WTC11 (cell line): ENCODE measurements around the gene AXIN2. TPM values are rescaled to one million over a fixed set of nuclear protein-coding genes. Genes with fewer than 3 reads are reported as not detected.
A peak's percentile ranks its signal among the peaks of the same experiment; 100 is the strongest.

Experiments
- ATAC-seq: fragments of 200-7000 bp; cut with Tn5 transposase; 2 replicates; pipeline ENCODE4 v1.10.0; 2021; ENCODE audit warnings: mild to moderate bottlenecking, moderate library complexity
- CTCF ChIA-PET: fragments of 300-600 bp; sonication (Branson Sonifier 250); formaldehyde crosslinking; loops from one replicate; lab custom pipeline; 2021; ENCODE audit warnings: antibody characterized with exemption; lab: Charles Lee
- POLR2A ChIA-PET: fragments of 350-600 bp; sonication (Branson Sonifier 250); formaldehyde crosslinking; loops from one replicate; lab custom pipeline; 2021; ENCODE audit warnings: antibody characterized with exemption; lab: Charles Lee
- DNase-seq: peaks from one replicate; pipeline ENCODE4 v3.0.0; 2021; ENCODE audit warnings: low spot score
- H3K27ac Mint-ChIP-seq: 2 replicates; pipeline ENCODE4 v1.8.0; 2021; ENCODE audit warnings: mixed read lengths
- H3K27me3 Mint-ChIP-seq: 2 replicates; pipeline ENCODE4 v1.8.0; 2021; ENCODE audit warnings: low read depth, mild to moderate bottlenecking, moderate library complexity, mixed read lengths
- H3K36me3 Mint-ChIP-seq: 2 replicates; pipeline ENCODE4 v1.8.0; 2021; ENCODE audit warnings: mixed read lengths
- H3K4me1 Mint-ChIP-seq: 2 replicates; pipeline ENCODE4 v1.8.0; 2022; ENCODE audit warnings: mixed read lengths
- H3K4me3 Mint-ChIP-seq: 2 replicates; pipeline ENCODE4 v1.8.0; 2021; ENCODE audit warnings: mild to moderate bottlenecking, moderate library complexity, mixed read lengths
- H3K9me3 Mint-ChIP-seq: 2 replicates; pipeline ENCODE4 v1.8.0; 2021; ENCODE audit warnings: mixed read lengths
- CBFB ChIP-seq: sonication (generic); formaldehyde crosslinking; IDR thresholded peaks from 2 replicates; pipeline ENCODE4 v1.8.1; 2022; ENCODE audit warnings: mild to moderate bottlenecking, low read depth, missing genetic modification reagents
- CREB1 ChIP-seq: sonication (generic); formaldehyde crosslinking; IDR thresholded peaks from 2 replicates; pipeline ENCODE4 v1.8.0; 2023; ENCODE audit warnings: mild to moderate bottlenecking, missing genetic modification reagents
- E2F4 ChIP-seq: sonication (generic); formaldehyde crosslinking; IDR thresholded peaks from 2 replicates; pipeline ENCODE4 v1.8.1; 2022; ENCODE audit warnings: low read depth, mild to moderate bottlenecking, moderate library complexity, missing genetic modification reagents, borderline replicate concordance
- E2F5 ChIP-seq: sonication (generic); formaldehyde crosslinking; IDR thresholded peaks from 2 replicates; pipeline ENCODE4 v1.8.1; 2022; ENCODE audit warnings: mild to moderate bottlenecking, moderate library complexity, missing genetic modification reagents
- NFATC4 ChIP-seq: fragments of 250-450 bp; sonication (Bioruptor Pico); IDR thresholded peaks from 2 replicates; pipeline ENCODE4 v1.9.0; 2021; ENCODE audit warnings: mild to moderate bottlenecking
- OVOL2 ChIP-seq: fragments of 250-450 bp; sonication (Bioruptor Pico); IDR thresholded peaks from 2 replicates; pipeline ENCODE4 v1.9.0; 2021; ENCODE audit warnings: mild to moderate bottlenecking, borderline replicate concordance
- SMAD3 ChIP-seq: sonication (generic); formaldehyde crosslinking; IDR thresholded peaks from 2 replicates; pipeline ENCODE4 v1.8.0; 2022; ENCODE audit warnings: missing genetic modification reagents, mild to moderate bottlenecking, borderline replicate concordance
- TCF7 ChIP-seq: sonication (generic); formaldehyde crosslinking; IDR thresholded peaks from 2 replicates; pipeline ENCODE4 v1.8.0; 2022; ENCODE audit warnings: mild to moderate bottlenecking, low read depth, missing genetic modification reagents, moderate library complexity
- TEAD4 ChIP-seq: sonication (generic); formaldehyde crosslinking; IDR thresholded peaks from 2 replicates; pipeline ENCODE4 v1.8.0; 2022; ENCODE audit warnings: mild to moderate bottlenecking, missing genetic modification reagents
- USF2 ChIP-seq: sonication (generic); formaldehyde crosslinking; IDR thresholded peaks from 2 replicates; pipeline ENCODE4 v1.8.1; 2023; ENCODE audit warnings: mild to moderate bottlenecking, missing genetic modification reagents, moderate library complexity
- ZNF396 ChIP-seq: fragments of 250-450 bp; sonication (Bioruptor Pico); IDR thresholded peaks from 2 replicates; pipeline ENCODE4 v1.8.0; 2021; ENCODE audit warnings: mild to moderate bottlenecking, moderate library complexity, borderline replicate concordance
- ZNF512 ChIP-seq: sonication (generic); formaldehyde crosslinking; IDR thresholded peaks from 2 replicates; pipeline ENCODE4 v1.8.1; 2022; ENCODE audit warnings: missing genetic modification reagents, borderline replicate concordance
- total RNA-seq: library from RNA; stranded (reverse); gene quantifications from 3 replicates; pipeline ENCODE4 v1.2.3, GENCODE V29; 2021
- TF ChIP-seq, protein P1 (sequence below): sonication (generic); formaldehyde crosslinking; IDR thresholded peaks from 2 replicates; pipeline ENCODE4 v1.8.0; 2022; ENCODE audit warnings: mild to moderate bottlenecking, missing genetic modification reagents
- TF ChIP-seq, protein P2 (sequence below): fragments of 250-450 bp; sonication (Bioruptor Pico); IDR thresholded peaks from 2 replicates; pipeline ENCODE4 v1.9.0; 2021; ENCODE audit warnings: mild to moderate bottlenecking

Gene AXIN2
- total RNA-seq, 1 experiment from 2014 or later = 35.0 TPM

DNA sequence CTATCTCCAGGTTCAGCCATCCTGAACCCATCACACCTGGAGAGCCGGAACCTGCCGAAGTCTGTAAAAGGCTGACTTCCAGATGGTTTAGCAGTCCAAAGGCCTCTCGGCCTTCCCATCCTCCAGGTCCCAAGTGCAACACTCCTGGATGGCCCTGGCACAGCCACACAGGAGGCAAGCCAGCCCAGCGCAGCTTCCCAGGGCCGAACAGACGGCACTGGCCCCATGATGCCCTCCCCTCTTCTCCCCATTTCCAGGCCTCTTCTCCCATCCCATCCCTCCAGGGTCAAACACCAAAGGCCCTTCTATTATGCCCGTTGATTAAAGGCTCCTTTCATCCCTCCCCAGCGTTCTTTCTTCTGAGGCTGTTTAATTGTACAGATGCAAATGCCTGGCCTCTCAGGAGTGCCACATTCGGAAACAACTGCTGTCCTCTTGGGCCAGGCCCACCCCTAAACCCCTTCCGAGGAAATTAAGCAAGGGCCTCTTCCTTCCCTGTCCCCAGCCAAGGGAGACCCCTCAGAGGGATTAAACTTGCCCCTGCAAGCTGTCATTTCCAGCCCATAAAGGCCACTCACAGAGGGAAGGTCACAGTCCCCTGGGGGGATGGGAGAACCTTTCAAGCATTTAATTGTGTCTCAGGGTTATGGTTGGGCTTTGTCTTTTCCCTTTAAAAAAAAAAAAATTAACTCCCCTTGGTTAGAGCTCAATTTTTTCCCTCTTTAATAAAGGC, 30.8 kb downstream of the AXIN2 start (continued):
- TF ChIP-seq OVOL2 (CRISPR knock-in tag) = no peak
- TF ChIP-seq, all 79 proteins: peak for 0

DNA sequence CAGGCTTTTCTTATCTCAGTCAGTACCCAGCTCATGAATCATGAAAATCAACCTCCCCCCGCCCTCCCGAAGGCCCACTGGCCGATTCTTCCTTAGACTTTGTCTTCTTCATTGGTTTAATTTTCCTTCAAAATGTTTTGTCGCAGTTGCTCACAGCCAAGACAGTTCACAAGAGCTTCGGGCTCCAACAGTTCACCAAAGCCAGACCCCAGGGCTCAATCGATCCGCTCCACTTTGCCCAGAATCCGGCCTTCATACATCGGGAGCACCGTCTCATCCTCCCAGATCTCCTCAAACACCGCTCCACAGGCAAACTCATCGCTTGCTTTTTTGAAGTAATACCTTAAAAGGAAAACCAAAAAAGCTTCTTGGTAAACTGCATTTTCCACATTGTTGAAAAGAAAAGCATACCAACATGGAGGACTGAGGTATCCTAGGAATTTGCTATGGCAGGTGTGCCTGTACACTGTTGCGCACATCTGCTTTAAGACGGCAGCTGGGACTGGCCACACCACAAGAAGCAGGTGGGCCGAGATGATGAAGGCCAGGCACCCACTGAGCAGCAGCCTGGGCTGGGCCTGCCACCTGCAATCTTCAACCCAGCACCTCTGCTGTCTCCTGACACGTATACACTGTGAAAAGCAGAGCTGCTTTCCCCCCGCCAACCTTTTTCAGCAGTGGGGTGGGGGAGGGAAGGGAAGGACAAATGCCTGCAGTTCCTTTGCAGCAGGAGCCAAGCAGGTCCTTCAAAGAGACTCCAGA, 31.5 kb downstream of the AXIN2 start:
- CTCF ChIA-PET = interaction anchor here (1.2 to 1.5 kb wide), 2 partner anchors 235 to 298 kb away, joined by 3 read pairs; no protein-coding TSS in a partner anchor
- TF ChIP-seq NFATC4 (CRISPR knock-in tag) = no peak
- TF ChIP-seq CBFB (CRISPR knock-in tag) = no peak
- TF ChIP-seq E2F5 = no peak
- TF ChIP-seq TEAD4 (CRISPR knock-in tag) = no peak
- TF ChIP-seq ZNF512 (CRISPR knock-in tag) = no peak
- TF ChIP-seq USF2 = no peak
- TF ChIP-seq, protein P1, sequence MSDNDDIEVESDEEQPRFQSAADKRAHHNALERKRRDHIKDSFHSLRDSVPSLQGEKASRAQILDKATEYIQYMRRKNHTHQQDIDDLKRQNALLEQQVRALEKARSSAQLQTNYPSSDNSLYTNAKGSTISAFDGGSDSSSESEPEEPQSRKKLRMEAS = no peak
- TF ChIP-seq TCF7 = no peak
- TF ChIP-seq SMAD3 (CRISPR knock-in tag) = no peak
- TF ChIP-seq E2F4 (CRISPR knock-in tag) = no peak
- TF ChIP-seq, protein P2, sequence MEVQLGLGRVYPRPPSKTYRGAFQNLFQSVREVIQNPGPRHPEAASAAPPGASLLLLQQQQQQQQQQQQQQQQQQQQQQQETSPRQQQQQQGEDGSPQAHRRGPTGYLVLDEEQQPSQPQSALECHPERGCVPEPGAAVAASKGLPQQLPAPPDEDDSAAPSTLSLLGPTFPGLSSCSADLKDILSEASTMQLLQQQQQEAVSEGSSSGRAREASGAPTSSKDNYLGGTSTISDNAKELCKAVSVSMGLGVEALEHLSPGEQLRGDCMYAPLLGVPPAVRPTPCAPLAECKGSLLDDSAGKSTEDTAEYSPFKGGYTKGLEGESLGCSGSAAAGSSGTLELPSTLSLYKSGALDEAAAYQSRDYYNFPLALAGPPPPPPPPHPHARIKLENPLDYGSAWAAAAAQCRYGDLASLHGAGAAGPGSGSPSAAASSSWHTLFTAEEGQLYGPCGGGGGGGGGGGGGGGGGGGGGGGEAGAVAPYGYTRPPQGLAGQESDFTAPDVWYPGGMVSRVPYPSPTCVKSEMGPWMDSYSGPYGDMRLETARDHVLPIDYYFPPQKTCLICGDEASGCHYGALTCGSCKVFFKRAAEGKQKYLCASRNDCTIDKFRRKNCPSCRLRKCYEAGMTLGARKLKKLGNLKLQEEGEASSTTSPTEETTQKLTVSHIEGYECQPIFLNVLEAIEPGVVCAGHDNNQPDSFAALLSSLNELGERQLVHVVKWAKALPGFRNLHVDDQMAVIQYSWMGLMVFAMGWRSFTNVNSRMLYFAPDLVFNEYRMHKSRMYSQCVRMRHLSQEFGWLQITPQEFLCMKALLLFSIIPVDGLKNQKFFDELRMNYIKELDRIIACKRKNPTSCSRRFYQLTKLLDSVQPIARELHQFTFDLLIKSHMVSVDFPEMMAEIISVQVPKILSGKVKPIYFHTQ (CRISPR knock-in tag) = no peak
- no peak for TF ChIP-seq CREB1 (CRISPR knock-in tag)
- no peak for TF ChIP-seq ZNF396 (CRISPR knock-in tag)
- POLR2A ChIA-PET = no interaction called here
- H3K27me3 Mint-ChIP-seq = no peaks in the 10 kb centered on the region
- no peak for DNase-seq
- H3K36me3 Mint-ChIP-seq = peaks cover 40% of the 10 kb centered on the region
- H3K4me1 Mint-ChIP-seq = peaks cover 42% of the 10 kb centered on the region
- no peak for ATAC-seq
- H3K4me3 Mint-ChIP-seq = no peak overlapping the region
- H3K27ac Mint-ChIP-seq = peak overlapping the region; percentile 87
- no peaks in the 10 kb centered on the region for H3K9me3 Mint-ChIP-seq
